GDM1 (cell line): Measurements from ENCODE around the gene CETP.
"Not testable (repeated sequence)": the region's sequence is repeated elsewhere in the genome, so short reads cannot be mapped to it uniquely, and the experiment has no call there.

ENCODE experiments used
- DNase-seq: peaks from one replicate; lab custom pipeline; 2025; lab: John Stamatoyannopoulos, UW

The CETP gene

GRCh38 chr16:56934599-56935145, 27.1 kb upstream of the CETP start:
- DNase-seq = not testable (repeated sequence)

GRCh38 chr16:56935201-56935600, 26.5 kb upstream of the CETP start:
- no peak for DNase-seq

GRCh38 chr16:56936491-56936890, 25.3 kb upstream of the CETP start:
- DNase-seq = no peak

GRCh38 chr16:56936950-56937349, 24.8 kb upstream of the CETP start:
- DNase-seq = no peak

GRCh38 chr16:56938664-56939513, 22.9 kb upstream of the CETP start:
- DNase-seq = no peak

GRCh38 chr16:56939801-56940200, 21.9 kb upstream of the CETP start:
- DNase-seq = no peak

GRCh38 chr16:56941092-56941491, 20.7 kb upstream of the CETP start:
- DNase-seq = no peak

GRCh38 chr16:56941856-56942331, 19.9 kb upstream of the CETP start:
- no peak for DNase-seq

- DNase-seq = no peak
Observed at GRCh38 chr16:56943761-56944375, 17.9 kb upstream of the CETP start.

- DNase-seq = no peak
Observed at GRCh38 chr16:56944954-56945839, 16.6 kb upstream of the CETP start.

- DNase-seq = no peak
Observed at GRCh38 chr16:56945847-56946527, 15.8 kb upstream of the CETP start.

- no peak for DNase-seq
Observed at GRCh38 chr16:56946767-56947603, 14.8 kb upstream of the CETP start.

GRCh38 chr16:56947604-56947995, 14.2 kb upstream of the CETP start:
- DNase-seq = no peak

GRCh38 chr16:56948234-56948633, 13.5 kb upstream of the CETP start:
- no peak for DNase-seq

GRCh38 chr16:56950051-56950450, 11.7 kb upstream of the CETP start:
- DNase-seq = no peak

GRCh38 chr16:56950455-56950854, 11.3 kb upstream of the CETP start:
- DNase-seq = no peak

- DNase-seq = peak; percentile 10
Observed at GRCh38 chr16:56950881-56951771, 10.6 kb upstream of the CETP start.

GRCh38 chr16:56953006-56953405, 8.7 kb upstream of the CETP start:
- no peak for DNase-seq

- no peak for DNase-seq
Observed at GRCh38 chr16:56956076-56956475, 5.7 kb upstream of the CETP start.

GRCh38 chr16:56956756-56957155, 5.0 kb upstream of the CETP start:
- DNase-seq = no peak
